ENCODE data around the gene DCST1. TPM values are rescaled to one million over a fixed set of nuclear protein-coding genes. Genes with fewer than 3 reads are reported as not detected.
"Not testable (repeated sequence)": the region's sequence is repeated elsewhere in the genome, so short reads cannot be mapped to it uniquely, and the experiment has no call there.

The DCST1 gene
- total RNA-seq, 2 experiments from 2014 or later = not detected

DNA sequence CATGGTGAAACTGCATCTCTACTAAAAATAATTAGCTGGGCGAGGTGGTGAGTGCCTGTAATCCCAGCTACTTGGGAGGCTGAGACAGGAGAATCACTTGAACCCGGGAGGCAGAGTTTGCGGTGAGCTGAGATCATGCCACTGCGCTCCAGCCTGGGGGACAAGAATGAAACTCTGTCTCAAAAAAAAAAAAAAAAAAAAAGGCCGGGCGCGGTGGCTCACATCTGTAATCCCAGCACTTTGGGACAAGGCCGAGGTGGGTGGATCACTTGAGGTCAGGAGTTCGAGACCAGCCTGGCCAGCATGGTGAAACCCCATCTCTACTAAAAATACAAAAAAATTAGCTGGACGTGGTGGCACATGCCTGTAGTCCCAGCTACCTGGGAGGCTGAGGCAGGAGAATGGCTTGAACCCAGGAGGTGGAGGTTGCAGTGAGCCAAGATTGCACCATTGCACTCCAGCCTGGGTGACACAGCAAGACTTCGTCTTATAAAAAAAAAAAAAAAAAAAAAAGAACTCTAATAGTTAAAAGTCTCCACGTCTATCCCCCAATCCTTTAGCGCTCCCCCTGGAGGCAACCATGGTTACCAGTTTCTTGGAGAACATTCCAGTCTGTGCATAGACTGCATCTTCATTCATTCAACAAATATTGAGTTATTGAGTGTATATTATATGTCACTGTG lies 38.2 kb upstream of the DCST1 start:
- H3K9me2 ChIP-seq (ENCODE audit: insufficient read depth, low read length); H3K27ac ChIP-seq (ENCODE audit: low read depth, low read length, poor library complexity, severe bottlenecking); H3K36me3 ChIP-seq (ENCODE audit: insufficient read depth, low read length); H3K9me3 ChIP-seq (ENCODE audit: low read length); H2AFZ ChIP-seq (ENCODE audit: low read length); H3K4me3 ChIP-seq (ENCODE audit: low read depth, low read length, poor library complexity, severe bottlenecking); H3K4me2 ChIP-seq (ENCODE audit: low read length); H4K20me1 ChIP-seq (ENCODE audit: insufficient read depth, low read length); CTCF ChIA-PET (ENCODE audit: unreplicated experiment); H3K79me2 ChIP-seq (ENCODE audit: insufficient read depth, low read depth, low read length); BruUV-seq (replicated peaks); intact Hi-C loops (cut with micrococcal nuclease; ENCODE audit: unreplicated experiment): not testable (repeated sequence)
- H3K4me1 ChIP-seq (ENCODE audit: insufficient read depth, low read length, poor library complexity, severe bottlenecking) = peaks cover 49% of the 10 kb centered on the region
- POLR2A ChIA-PET = interaction anchor here (0.5 to 1.7 kb wide), 8 partner anchors 11 to 1168 kb away, joined by 3 to 16 read pairs (median 4); partner anchors contain the start of gene FLAD1
- TF ChIP-seq CTCF (conservative IDR thresholded peaks at IDR 0.05; ENCODE audit: low read length) = peak; percentile 63
- peak; percentile 48 for DNase-seq (ENCODE audit: low spot score)

DNA sequence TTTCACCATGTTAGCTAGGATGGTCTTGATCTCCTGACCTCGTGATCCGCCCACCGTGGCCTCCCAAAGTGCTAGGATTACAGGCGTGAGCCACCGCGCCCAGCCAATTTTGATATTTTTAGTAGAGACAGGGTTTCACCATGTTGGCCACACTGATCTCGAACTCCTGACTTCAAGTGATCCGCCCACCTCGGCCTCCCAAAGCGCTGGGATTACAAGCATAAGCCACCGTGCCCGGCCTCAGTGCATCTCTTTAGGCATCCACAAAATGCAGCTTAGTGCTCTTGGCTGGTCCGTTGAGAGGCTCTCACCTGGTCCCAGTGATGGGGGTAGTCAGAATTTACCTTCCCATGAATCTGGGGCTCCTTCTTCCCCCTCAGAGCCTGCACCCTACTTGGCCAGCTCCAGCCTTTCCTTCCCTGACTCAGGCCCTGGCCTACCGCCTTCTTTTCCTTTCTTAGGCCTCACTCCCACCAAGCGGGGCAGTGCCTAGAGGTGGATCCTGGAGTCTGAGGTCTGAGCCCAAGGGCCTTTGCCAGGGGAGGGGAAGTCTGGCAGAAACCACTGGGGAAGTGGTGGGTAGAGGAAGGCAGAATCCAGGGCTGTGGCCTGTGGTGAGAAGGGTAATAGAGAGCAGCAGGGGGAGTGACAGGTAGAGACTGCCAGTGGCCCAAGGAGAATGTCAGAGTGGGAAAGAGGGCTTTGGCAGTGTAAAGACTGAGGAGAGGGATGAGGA lies 36.5 kb upstream of the DCST1 start:
- no peaks in the 10 kb centered on the region for H3K9me3 ChIP-seq (ENCODE audit: low read length)
- no peak for DNase-seq (ENCODE audit: low spot score)
- no peak for TF ChIP-seq EZH2phosphoT487 (IDR thresholded peaks at IDR 0.05; ENCODE audit: borderline replicate concordance, low read depth, low read length)
- no peak for TF ChIP-seq CTCF (conservative IDR thresholded peaks at IDR 0.05; ENCODE audit: low read length)
- H4K20me1 ChIP-seq (ENCODE audit: insufficient read depth, low read length) = no peaks in the 10 kb centered on the region
- CTCF ChIA-PET (ENCODE audit: unreplicated experiment) = no interaction called here
- H3K9me2 ChIP-seq (ENCODE audit: insufficient read depth, low read length) = no peaks in the 10 kb centered on the region
- no peak overlapping the region for H3K4me3 ChIP-seq (ENCODE audit: low read depth, low read length, poor library complexity, severe bottlenecking)
- peaks cover 53% of the 10 kb centered on the region for H3K4me1 ChIP-seq (ENCODE audit: insufficient read depth, low read length, poor library complexity, severe bottlenecking)
- H3K36me3 ChIP-seq (ENCODE audit: insufficient read depth, low read length) = peaks cover 8% of the 10 kb centered on the region; the same call in 1 of the 2 replicates
- H3K79me2 ChIP-seq (ENCODE audit: insufficient read depth, low read depth, low read length) = no peaks in the 10 kb centered on the region
- H3K27ac ChIP-seq (ENCODE audit: low read depth, low read length, poor library complexity, severe bottlenecking) = no peak overlapping the region
- H3K4me2 ChIP-seq (ENCODE audit: low read length) = no peak overlapping the region
- intact Hi-C loops (cut with micrococcal nuclease; ENCODE audit: unreplicated experiment) = no loop called here
- POLR2A ChIA-PET = interaction anchor here (0.6 to 0.7 kb wide), 2 partner anchors 86 to 1172 kb away, joined by 3 read pairs; no protein-coding TSS in a partner anchor
- BruUV-seq (replicated peaks) = no TSS peak
- H2AFZ ChIP-seq (ENCODE audit: low read length) = no peak overlapping the region
